HEK293 (cell line): ENCODE data around the gene SUPT3H.
A peak's percentile ranks its signal among the peaks of the same experiment; 100 is the strongest.

Source experiments
- RBAK ChIP-seq: fragments of 450-650 bp; formaldehyde crosslinking; IDR thresholded peaks from 2 replicates; pipeline ENCODE4 v1.5.1; 2016; ENCODE audit warnings: missing biosample characterization, missing genetic modification characterization
- ZNF112 ChIP-seq: fragments of 450-650 bp; formaldehyde crosslinking; IDR thresholded peaks from 2 replicates; pipeline ENCODE4 v1.5.0; 2017; ENCODE audit warnings: missing biosample characterization, missing genetic modification characterization
- ZNF155 ChIP-seq: fragments of 450-650 bp; formaldehyde crosslinking; IDR thresholded peaks from 2 replicates; pipeline ENCODE4 v1.5.1; 2016; ENCODE audit warnings: missing biosample characterization, missing genetic modification characterization
- ZNF157 ChIP-seq: fragments of 450-650 bp; formaldehyde crosslinking; IDR thresholded peaks from 2 replicates; pipeline ENCODE4 v1.5.1; 2016; ENCODE audit warnings: missing biosample characterization, missing genetic modification characterization
- ZNF19 ChIP-seq: fragments of 450-650 bp; formaldehyde crosslinking; IDR thresholded peaks from 2 replicates; pipeline ENCODE4; 2016; ENCODE audit warnings: missing biosample characterization, missing genetic modification characterization, low read depth
- ZNF211 ChIP-seq: fragments of 450-650 bp; formaldehyde crosslinking; IDR thresholded peaks from 2 replicates; pipeline ENCODE4 v1.5.1; 2016; ENCODE audit warnings: low read depth, missing biosample characterization, missing genetic modification characterization
- ZNF426 ChIP-seq: fragments of 450-650 bp; formaldehyde crosslinking; IDR thresholded peaks from 2 replicates; pipeline ENCODE4 v1.5.1; 2017; ENCODE audit warnings: missing biosample characterization, missing genetic modification characterization, mild to moderate bottlenecking, inconsistent platforms, moderate library complexity
- ZNF530 ChIP-seq: fragments of 450-650 bp; formaldehyde crosslinking; IDR thresholded peaks from 2 replicates; pipeline ENCODE4 v1.5.1; 2016; ENCODE audit warnings: low read depth, missing biosample characterization, missing genetic modification characterization
- ZNF544 ChIP-seq: fragments of 450-650 bp; formaldehyde crosslinking; IDR thresholded peaks from 2 replicates; pipeline ENCODE4 v1.5.0; 2017; ENCODE audit warnings: missing biosample characterization, missing genetic modification characterization
- ZNF549 ChIP-seq: fragments of 450-650 bp; IDR thresholded peaks from 2 replicates; pipeline ENCODE4 v1.5.1; 2018; ENCODE audit warnings: missing biosample characterization, missing genetic modification characterization, mild to moderate bottlenecking, inconsistent platforms, moderate library complexity
- ZNF558 ChIP-seq: fragments of 450-650 bp; formaldehyde crosslinking; IDR thresholded peaks from 2 replicates; pipeline ENCODE4 v1.5.1; 2016; ENCODE audit warnings: missing biosample characterization, missing genetic modification characterization
- ZNF561 ChIP-seq: fragments of 450-650 bp; IDR thresholded peaks from 2 replicates; pipeline ENCODE4 v1.5.1; 2018; ENCODE audit warnings: missing biosample characterization, missing genetic modification characterization, borderline replicate concordance
- ZNF571 ChIP-seq: fragments of 450-650 bp; formaldehyde crosslinking; IDR thresholded peaks from 2 replicates; pipeline ENCODE4 v1.5.0; 2017; ENCODE audit warnings: missing biosample characterization, missing genetic modification characterization
- ZNF629 ChIP-seq: fragments of 450-650 bp; formaldehyde crosslinking; IDR thresholded peaks from 2 replicates; pipeline ENCODE4 v1.5.1; 2017; ENCODE audit warnings: missing biosample characterization, missing genetic modification characterization
- ZNF777 ChIP-seq: fragments of 450-650 bp; formaldehyde crosslinking; IDR thresholded peaks from 2 replicates; pipeline ENCODE4 v1.5.1; 2017; ENCODE audit warnings: missing biosample characterization, missing genetic modification characterization, borderline replicate concordance
- TF ChIP-seq, protein P1 (sequence below): fragments of 450-650 bp; formaldehyde crosslinking; IDR thresholded peaks from 2 replicates; pipeline ENCODE4 v1.5.1; 2017; ENCODE audit warnings: missing biosample characterization, missing genetic modification characterization
- TF ChIP-seq, protein P2 (sequence below): fragments of 450-650 bp; formaldehyde crosslinking; IDR thresholded peaks from 2 replicates; pipeline ENCODE4 v1.5.1; 2017; ENCODE audit warnings: missing biosample characterization, mild to moderate bottlenecking, missing genetic modification characterization, moderate library complexity
- TF ChIP-seq, protein P3 (sequence below): fragments of 450-650 bp; formaldehyde crosslinking; IDR thresholded peaks from 2 replicates; pipeline ENCODE4 v1.5.0; 2017; ENCODE audit warnings: missing biosample characterization, missing genetic modification characterization, borderline replicate concordance
- TF ChIP-seq, protein P4 (sequence below): fragments of 450-650 bp; formaldehyde crosslinking; IDR thresholded peaks from 2 replicates; pipeline ENCODE4 v1.5.1; 2016; ENCODE audit warnings: missing biosample characterization, missing genetic modification characterization
- TF ChIP-seq, protein P5 (sequence below): IDR thresholded peaks from 2 replicates; pipeline ENCODE4 v1.6.1; 2011; ENCODE audit warnings: mild to moderate bottlenecking, low read depth, low read length, borderline replicate concordance
- TF ChIP-seq, protein P6 (sequence below): fragments of 450-650 bp; formaldehyde crosslinking; IDR thresholded peaks from 2 replicates; pipeline ENCODE4 v1.5.1; 2016; ENCODE audit warnings: missing biosample characterization, missing genetic modification characterization, borderline replicate concordance
- TF ChIP-seq, protein P7 (sequence below): fragments of 450-650 bp; IDR thresholded peaks from 2 replicates; pipeline ENCODE4 v1.5.1; 2018; ENCODE audit warnings: missing biosample characterization, missing genetic modification characterization
- TF ChIP-seq, protein P8 (sequence below): fragments of 450-650 bp; formaldehyde crosslinking; IDR thresholded peaks from 2 replicates; pipeline ENCODE4 v1.5.1; 2017; ENCODE audit warnings: missing biosample characterization, missing genetic modification characterization
- TF ChIP-seq, protein P9 (sequence below): fragments of 450-650 bp; formaldehyde crosslinking; IDR thresholded peaks from 2 replicates; pipeline ENCODE4 v1.5.1; 2016; ENCODE audit warnings: missing biosample characterization, missing genetic modification characterization

Gene SUPT3H

DNA sequence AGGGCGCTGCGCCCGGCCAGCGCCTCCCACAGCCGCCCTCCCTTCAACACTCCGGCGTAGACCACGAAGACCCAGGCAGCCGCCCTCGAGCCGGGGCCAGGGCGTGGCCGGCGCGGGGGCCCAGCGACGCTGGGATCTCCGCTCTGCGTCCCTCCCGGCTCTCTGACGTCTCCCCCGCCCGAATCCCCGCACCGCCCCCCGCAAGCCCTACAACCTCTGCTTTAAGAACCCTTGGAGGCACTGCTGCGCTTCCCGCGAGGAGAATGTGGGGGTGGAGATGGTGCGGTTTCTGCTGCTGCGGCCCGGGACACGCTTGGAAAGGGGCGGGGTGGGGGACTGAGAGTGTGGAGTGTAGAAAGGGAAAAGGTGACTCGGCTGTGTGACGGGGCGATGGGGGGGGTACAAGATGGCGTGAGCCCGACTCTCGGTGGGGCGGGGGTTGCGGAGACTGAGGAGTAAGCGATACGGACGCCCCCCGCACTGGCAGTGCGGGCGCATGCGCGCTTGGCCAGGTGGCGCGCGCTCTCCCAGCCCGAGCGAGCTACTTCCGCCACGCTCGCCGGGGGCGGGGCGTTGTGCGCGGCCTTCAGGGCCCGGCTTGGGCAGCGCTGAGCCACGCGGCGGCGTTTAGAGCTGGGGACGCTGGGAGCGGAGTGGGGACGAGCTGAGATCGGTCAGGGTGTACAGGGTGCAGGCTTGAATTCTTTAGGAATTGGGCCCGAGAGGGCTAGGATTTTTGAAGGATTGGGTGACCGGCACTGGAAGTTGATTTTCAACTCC, at the start of gene SUPT3H (continued):
- TF ChIP-seq, protein P1, sequence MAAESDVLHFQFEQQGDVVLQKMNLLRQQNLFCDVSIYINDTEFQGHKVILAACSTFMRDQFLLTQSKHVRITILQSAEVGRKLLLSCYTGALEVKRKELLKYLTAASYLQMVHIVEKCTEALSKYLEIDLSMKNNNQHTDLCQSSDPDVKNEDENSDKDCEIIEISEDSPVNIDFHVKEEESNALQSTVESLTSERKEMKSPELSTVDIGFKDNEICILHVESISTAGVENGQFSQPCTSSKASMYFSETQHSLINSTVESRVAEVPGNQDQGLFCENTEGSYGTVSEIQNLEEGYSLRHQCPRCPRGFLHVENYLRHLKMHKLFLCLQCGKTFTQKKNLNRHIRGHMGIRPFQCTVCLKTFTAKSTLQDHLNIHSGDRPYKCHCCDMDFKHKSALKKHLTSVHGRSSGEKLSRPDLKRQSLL (tag by site-specific recombination) = no peak
- TF ChIP-seq, protein P2, sequence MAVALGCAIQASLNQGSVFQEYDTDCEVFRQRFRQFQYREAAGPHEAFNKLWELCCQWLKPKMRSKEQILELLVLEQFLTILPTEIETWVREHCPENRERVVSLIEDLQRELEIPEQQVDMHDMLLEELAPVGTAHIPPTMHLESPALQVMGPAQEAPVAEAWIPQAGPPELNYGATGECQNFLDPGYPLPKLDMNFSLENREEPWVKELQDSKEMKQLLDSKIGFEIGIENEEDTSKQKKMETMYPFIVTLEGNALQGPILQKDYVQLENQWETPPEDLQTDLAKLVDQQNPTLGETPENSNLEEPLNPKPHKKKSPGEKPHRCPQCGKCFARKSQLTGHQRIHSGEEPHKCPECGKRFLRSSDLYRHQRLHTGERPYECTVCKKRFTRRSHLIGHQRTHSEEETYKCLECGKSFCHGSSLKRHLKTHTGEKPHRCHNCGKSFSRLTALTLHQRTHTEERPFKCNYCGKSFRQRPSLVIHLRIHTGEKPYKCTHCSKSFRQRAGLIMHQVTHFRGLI (tag by site-specific recombination) = peak; percentile 53
- TF ChIP-seq, protein P3, sequence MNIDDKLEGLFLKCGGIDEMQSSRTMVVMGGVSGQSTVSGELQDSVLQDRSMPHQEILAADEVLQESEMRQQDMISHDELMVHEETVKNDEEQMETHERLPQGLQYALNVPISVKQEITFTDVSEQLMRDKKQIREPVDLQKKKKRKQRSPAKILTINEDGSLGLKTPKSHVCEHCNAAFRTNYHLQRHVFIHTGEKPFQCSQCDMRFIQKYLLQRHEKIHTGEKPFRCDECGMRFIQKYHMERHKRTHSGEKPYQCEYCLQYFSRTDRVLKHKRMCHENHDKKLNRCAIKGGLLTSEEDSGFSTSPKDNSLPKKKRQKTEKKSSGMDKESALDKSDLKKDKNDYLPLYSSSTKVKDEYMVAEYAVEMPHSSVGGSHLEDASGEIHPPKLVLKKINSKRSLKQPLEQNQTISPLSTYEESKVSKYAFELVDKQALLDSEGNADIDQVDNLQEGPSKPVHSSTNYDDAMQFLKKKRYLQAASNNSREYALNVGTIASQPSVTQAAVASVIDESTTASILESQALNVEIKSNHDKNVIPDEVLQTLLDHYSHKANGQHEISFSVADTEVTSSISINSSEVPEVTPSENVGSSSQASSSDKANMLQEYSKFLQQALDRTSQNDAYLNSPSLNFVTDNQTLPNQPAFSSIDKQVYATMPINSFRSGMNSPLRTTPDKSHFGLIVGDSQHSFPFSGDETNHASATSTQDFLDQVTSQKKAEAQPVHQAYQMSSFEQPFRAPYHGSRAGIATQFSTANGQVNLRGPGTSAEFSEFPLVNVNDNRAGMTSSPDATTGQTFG (tag by site-specific recombination) = no peak
- TF ChIP-seq ZNF561 (tag by site-specific recombination) = peak; percentile 83
- TF ChIP-seq ZNF112 (tag by site-specific recombination) = no peak
- TF ChIP-seq ZNF558 (tag by site-specific recombination) = no peak
- TF ChIP-seq ZNF777 (tag by site-specific recombination) = no peak; the same call in 1 of the 2 replicates
- no peak for TF ChIP-seq ZNF544
- TF ChIP-seq ZNF571 (tag by site-specific recombination) = no peak
- no peak for TF ChIP-seq ZNF211
- TF ChIP-seq, protein P4, sequence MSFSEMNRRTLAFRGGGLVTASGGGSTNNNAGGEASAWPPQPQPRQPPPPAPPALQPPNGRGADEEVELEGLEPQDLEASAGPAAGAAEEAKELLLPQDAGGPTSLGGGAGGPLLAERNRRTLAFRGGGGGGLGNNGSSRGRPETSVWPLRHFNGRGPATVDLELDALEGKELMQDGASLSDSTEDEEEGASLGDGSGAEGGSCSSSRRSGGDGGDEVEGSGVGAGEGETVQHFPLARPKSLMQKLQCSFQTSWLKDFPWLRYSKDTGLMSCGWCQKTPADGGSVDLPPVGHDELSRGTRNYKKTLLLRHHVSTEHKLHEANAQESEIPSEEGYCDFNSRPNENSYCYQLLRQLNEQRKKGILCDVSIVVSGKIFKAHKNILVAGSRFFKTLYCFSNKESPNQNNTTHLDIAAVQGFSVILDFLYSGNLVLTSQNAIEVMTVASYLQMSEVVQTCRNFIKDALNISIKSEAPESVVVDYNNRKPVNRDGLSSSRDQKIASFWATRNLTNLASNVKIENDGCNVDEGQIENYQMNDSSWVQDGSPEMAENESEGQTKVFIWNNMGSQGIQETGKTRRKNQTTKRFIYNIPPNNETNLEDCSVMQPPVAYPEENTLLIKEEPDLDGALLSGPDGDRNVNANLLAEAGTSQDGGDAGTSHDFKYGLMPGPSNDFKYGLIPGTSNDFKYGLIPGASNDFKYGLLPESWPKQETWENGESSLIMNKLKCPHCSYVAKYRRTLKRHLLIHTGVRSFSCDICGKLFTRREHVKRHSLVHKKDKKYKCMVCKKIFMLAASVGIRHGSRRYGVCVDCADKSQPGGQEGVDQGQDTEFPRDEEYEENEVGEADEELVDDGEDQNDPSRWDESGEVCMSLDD = peak; percentile 78
- TF ChIP-seq ZNF530 = no peak
- TF ChIP-seq, protein P5, sequence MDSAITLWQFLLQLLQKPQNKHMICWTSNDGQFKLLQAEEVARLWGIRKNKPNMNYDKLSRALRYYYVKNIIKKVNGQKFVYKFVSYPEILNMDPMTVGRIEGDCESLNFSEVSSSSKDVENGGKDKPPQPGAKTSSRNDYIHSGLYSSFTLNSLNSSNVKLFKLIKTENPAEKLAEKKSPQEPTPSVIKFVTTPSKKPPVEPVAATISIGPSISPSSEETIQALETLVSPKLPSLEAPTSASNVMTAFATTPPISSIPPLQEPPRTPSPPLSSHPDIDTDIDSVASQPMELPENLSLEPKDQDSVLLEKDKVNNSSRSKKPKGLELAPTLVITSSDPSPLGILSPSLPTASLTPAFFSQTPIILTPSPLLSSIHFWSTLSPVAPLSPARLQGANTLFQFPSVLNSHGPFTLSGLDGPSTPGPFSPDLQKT = no peak
- TF ChIP-seq, protein P6, sequence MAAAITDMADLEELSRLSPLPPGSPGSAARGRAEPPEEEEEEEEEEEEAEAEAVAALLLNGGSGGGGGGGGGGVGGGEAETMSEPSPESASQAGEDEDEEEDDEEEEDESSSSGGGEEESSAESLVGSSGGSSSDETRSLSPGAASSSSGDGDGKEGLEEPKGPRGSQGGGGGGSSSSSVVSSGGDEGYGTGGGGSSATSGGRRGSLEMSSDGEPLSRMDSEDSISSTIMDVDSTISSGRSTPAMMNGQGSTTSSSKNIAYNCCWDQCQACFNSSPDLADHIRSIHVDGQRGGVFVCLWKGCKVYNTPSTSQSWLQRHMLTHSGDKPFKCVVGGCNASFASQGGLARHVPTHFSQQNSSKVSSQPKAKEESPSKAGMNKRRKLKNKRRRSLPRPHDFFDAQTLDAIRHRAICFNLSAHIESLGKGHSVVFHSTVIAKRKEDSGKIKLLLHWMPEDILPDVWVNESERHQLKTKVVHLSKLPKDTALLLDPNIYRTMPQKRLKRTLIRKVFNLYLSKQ (tag by site-specific recombination) = no peak
- TF ChIP-seq, protein P7, sequence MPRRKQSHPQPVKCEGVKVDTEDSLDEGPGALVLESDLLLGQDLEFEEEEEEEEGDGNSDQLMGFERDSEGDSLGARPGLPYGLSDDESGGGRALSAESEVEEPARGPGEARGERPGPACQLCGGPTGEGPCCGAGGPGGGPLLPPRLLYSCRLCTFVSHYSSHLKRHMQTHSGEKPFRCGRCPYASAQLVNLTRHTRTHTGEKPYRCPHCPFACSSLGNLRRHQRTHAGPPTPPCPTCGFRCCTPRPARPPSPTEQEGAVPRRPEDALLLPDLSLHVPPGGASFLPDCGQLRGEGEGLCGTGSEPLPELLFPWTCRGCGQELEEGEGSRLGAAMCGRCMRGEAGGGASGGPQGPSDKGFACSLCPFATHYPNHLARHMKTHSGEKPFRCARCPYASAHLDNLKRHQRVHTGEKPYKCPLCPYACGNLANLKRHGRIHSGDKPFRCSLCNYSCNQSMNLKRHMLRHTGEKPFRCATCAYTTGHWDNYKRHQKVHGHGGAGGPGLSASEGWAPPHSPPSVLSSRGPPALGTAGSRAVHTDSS (tag by site-specific recombination) = no peak
- no peak for TF ChIP-seq ZNF19 (tag by site-specific recombination)
- TF ChIP-seq, protein P8, sequence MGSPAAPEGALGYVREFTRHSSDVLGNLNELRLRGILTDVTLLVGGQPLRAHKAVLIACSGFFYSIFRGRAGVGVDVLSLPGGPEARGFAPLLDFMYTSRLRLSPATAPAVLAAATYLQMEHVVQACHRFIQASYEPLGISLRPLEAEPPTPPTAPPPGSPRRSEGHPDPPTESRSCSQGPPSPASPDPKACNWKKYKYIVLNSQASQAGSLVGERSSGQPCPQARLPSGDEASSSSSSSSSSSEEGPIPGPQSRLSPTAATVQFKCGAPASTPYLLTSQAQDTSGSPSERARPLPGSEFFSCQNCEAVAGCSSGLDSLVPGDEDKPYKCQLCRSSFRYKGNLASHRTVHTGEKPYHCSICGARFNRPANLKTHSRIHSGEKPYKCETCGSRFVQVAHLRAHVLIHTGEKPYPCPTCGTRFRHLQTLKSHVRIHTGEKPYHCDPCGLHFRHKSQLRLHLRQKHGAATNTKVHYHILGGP (tag by site-specific recombination) = no peak; the same call in 1 of the 2 replicates
- TF ChIP-seq ZNF629 (tag by site-specific recombination) = peak; percentile 86
- no peak for TF ChIP-seq ZNF155 (tag by site-specific recombination)
- TF ChIP-seq ZNF426 (tag by site-specific recombination) = no peak
- no peak for TF ChIP-seq RBAK (tag by site-specific recombination)
- no peak for TF ChIP-seq ZNF549 (tag by site-specific recombination)
- no peak for TF ChIP-seq ZNF157 (tag by site-specific recombination)
- TF ChIP-seq, protein P9, sequence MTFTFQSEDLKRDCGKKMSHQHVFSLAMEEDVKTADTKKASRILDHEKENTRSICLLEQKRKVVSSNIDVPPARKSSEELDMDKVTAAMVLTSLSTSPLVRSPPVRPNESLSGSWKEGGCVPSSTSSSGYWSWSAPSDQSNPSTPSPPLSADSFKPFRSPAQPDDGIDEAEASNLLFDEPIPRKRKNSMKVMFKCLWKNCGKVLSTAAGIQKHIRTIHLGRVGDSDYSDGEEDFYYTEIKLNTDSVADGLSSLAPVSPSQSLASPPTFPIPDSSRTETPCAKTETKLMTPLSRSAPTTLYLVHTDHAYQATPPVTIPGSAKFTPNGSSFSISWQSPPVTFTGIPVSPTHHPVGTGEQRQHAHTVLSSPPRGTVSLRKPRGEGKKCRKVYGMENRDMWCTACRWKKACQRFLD (tag by site-specific recombination) = no peak
